IPS DF 4.7 (cell line): Measurements from ENCODE around the gene EME2.
"Not testable (repeated sequence)": the region's sequence is repeated elsewhere in the genome, so short reads cannot be mapped to it uniquely, and the experiment has no call there.

ENCODE experiments used
- DNase-seq: peaks from one replicate; pipeline ENCODE4 v3.0.0-alpha.2; 2013; ENCODE audit warnings: low spot score; ENCODE audit errors: extremely low read depth

The EME2 gene

GRCh38 chr16:1772362-1772907 is at the start of gene EME2:
Gene EME2, plus strand, starts transcription at chr16:1772810. Its CDS starts 418 bp downstream, at chr16:1773228.
- no peak for DNase-seq

- no peak for DNase-seq
Measured at GRCh38 chr16:1723450-1724147, 49.0 kb upstream of the EME2 start.

- no peak for DNase-seq
Measured at GRCh38 chr16:1724491-1724890, 48.1 kb upstream of the EME2 start.

GRCh38 chr16:1726661-1727502 is 45.7 kb upstream of the EME2 start:
- DNase-seq = no peak

GRCh38 chr16:1727651-1728624 is 44.7 kb upstream of the EME2 start:
- DNase-seq = no peak

- DNase-seq = no peak
Measured at GRCh38 chr16:1729026-1729425, 43.6 kb upstream of the EME2 start.

GRCh38 chr16:1729445-1729844 is 43.2 kb upstream of the EME2 start:
- no peak for DNase-seq

- no peak for DNase-seq
Measured at GRCh38 chr16:1731073-1731472, 41.5 kb upstream of the EME2 start.

- no peak for DNase-seq
Measured at GRCh38 chr16:1731603-1732002, 41.0 kb upstream of the EME2 start.

GRCh38 chr16:1732071-1732470 is 40.5 kb upstream of the EME2 start:
- no peak for DNase-seq

GRCh38 chr16:1732551-1732987 is 40.0 kb upstream of the EME2 start:
- not testable (repeated sequence) for DNase-seq

- DNase-seq = no peak
Measured at GRCh38 chr16:1734123-1734522, 38.5 kb upstream of the EME2 start.

GRCh38 chr16:1734816-1735215 is 37.8 kb upstream of the EME2 start:
- DNase-seq = no peak

- DNase-seq = no peak
Measured at GRCh38 chr16:1740234-1740633, 32.4 kb upstream of the EME2 start.

GRCh38 chr16:1740781-1741490 is 31.7 kb upstream of the EME2 start:
- no peak for DNase-seq

GRCh38 chr16:1741553-1742165 is 31.0 kb upstream of the EME2 start:
- DNase-seq = no peak

- no peak for DNase-seq
Measured at GRCh38 chr16:1743376-1744337, 29.0 kb upstream of the EME2 start.

GRCh38 chr16:1744338-1744840 is 28.2 kb upstream of the EME2 start:
- DNase-seq = no peak
